HCT116 (cell line): Measurements from ENCODE around the gene F2RL3. TPM values are rescaled to one million over a fixed set of nuclear protein-coding genes. Genes with fewer than 3 reads are reported as not detected.

ENCODE experiments used
- ATAC-seq: fragments of 200-7000 bp; cut with Tn5 transposase; 2 replicates; pipeline ENCODE4 v1.9.1; 2020; ENCODE audit warnings: mild to moderate bottlenecking, moderate library complexity
- BruUV-seq: library from RNA; stranded (reverse); fragments of 400-500 nt; replicated peaks from 2 replicates; lab custom pipeline; 2021; lab: Mats Ljungman, UMichigan
- CTCF ChIA-PET: fragments of 300-600 bp; sonication (Branson Sonifier 250); formaldehyde crosslinking; loops from one replicate; lab custom pipeline; 2021; ENCODE audit warnings: antibody characterized with exemption; lab: Charles Lee
- POLR2A ChIA-PET: fragments of 300-600, 350-600 bp; sonication (Branson Sonifier 250); formaldehyde crosslinking; loops from one replicate; lab custom pipeline; 2021; ENCODE audit warnings: antibody characterized with exemption; lab: Charles Lee
- RAD21 ChIA-PET, 2 experiments: fragments of 300-600 bp; sonication (Branson Sonifier 250); formaldehyde crosslinking; loops; one replicate each; lab custom pipeline; 2023; ENCODE audit warnings: low total read pairs in 2 of 2; ENCODE audit not compliant: uncharacterized antibody in 2 of 2, unreplicated experiment in 2 of 2, low non-redundant PET in 1 of 2; lab: Charles Lee
- DNase-seq: peaks from one replicate; pipeline ENCODE4 v3.0.0-alpha.2; 2010; ENCODE audit warnings: low read depth, low spot score
- H2AFZ ChIP-seq: fragments of 200-600 bp; shearing (Covaris generic), sonication (generic); 2 replicates; pipeline ENCODE4 v1.6.1; 2017; ENCODE audit warnings: low read depth, mixed run types, mixed read lengths, antibody characterized with exemption, low read length; ENCODE audit not compliant: poor library complexity, severe bottlenecking
- H3K27ac ChIP-seq: 2 replicates; pipeline ENCODE4 v1.5.1; 2012; ENCODE audit warnings: low read depth, low read length
- H3K27me3 ChIP-seq: fragments of 200-600 bp; sonication (generic); 2 replicates; pipeline ENCODE4 v1.6.1; 2016; ENCODE audit warnings: mixed run types, low read length, mixed read lengths; ENCODE audit not compliant: insufficient read depth
- H3K36me3 ChIP-seq, 2 experiments: fragments of 200-500 bp in 1 of 2; fragments of 200-600 bp in 1 of 2; sonication (Bioruptor generic) in 1 of 2; sonication (generic) in 1 of 2; 2 replicates each; pipeline versions ENCODE4 v1.5.1 to v1.6.1; 2014 to 2016; ENCODE audit warnings: low read length in 2 of 2, inconsistent platforms in 1 of 2, mixed read lengths in 1 of 2, mixed run types in 1 of 2; ENCODE audit not compliant: insufficient read depth in 2 of 2, control insufficient read depth in 1 of 2
- H3K4me1 ChIP-seq, 2 experiments: fragments of 200-600 bp in 1 of 2; sonication (generic) in 1 of 2; 2 replicates each; pipeline versions ENCODE4 v1.5.1 to v1.6.1; 2012 to 2017; ENCODE audit warnings: low read length in 2 of 2, inconsistent platforms in 1 of 2, mild to moderate bottlenecking in 1 of 2, mixed read lengths in 1 of 2, mixed run types in 1 of 2, moderate library complexity in 1 of 2; ENCODE audit not compliant: insufficient read depth in 2 of 2, control insufficient read depth in 1 of 2
- H3K4me2 ChIP-seq: fragments of 200-600 bp; sonication (generic); 2 replicates; pipeline ENCODE4 v1.6.1; 2017; ENCODE audit warnings: mixed run types, low read length, mixed read lengths
- H3K4me3 ChIP-seq, 2 experiments: fragments of 200-600 bp in 1 of 2; sonication (generic) in 1 of 2; replicated peaks in 1 of 2; 2 replicates each; pipeline ENCODE4 v1.5.1; 2011 to 2016; ENCODE audit warnings: low read length in 2 of 2, control low read depth in 1 of 2, low read depth in 1 of 2, mild to moderate bottlenecking in 1 of 2, mixed read lengths in 1 of 2, mixed run types in 1 of 2
- H3K79me2 ChIP-seq: fragments of 200-600 bp; sonication (generic); 2 replicates; pipeline ENCODE4 v1.6.1; 2017; ENCODE audit warnings: mild to moderate bottlenecking, mixed run types, low read length, moderate library complexity, mixed read lengths; ENCODE audit not compliant: insufficient read depth
- H3K9ac ChIP-seq: fragments of 200-600 bp; sonication (generic); 2 replicates; pipeline ENCODE4 v1.6.1; 2016; ENCODE audit warnings: low read length, mixed read lengths
- H3K9me2 ChIP-seq: fragments of 200-600 bp; sonication (generic), shearing (Covaris generic); 2 replicates; pipeline ENCODE4 v1.6.1; 2017; ENCODE audit warnings: mixed run types, mild to moderate bottlenecking, moderate library complexity; ENCODE audit not compliant: insufficient read depth
- H3K9me3 ChIP-seq, 2 experiments: fragments of 200-500 bp in 1 of 2; fragments of 200-600 bp in 1 of 2; sonication (Bioruptor generic) in 1 of 2; sonication (generic) in 1 of 2; 2 replicates each; pipeline ENCODE4 v1.6.1; 2014 to 2017; ENCODE audit warnings: low read length in 2 of 2, mixed read lengths in 2 of 2, inconsistent platforms in 1 of 2, low read depth in 1 of 2, mild to moderate bottlenecking in 1 of 2, mixed run types in 1 of 2, moderate library complexity in 1 of 2; ENCODE audit not compliant: control insufficient read depth in 1 of 2, insufficient read depth in 1 of 2
- H4K20me1 ChIP-seq: fragments of 200-600 bp; sonication (generic), shearing (Covaris generic); 2 replicates; pipeline ENCODE4 v1.6.1; 2017; ENCODE audit warnings: mixed run types, mild to moderate bottlenecking, moderate library complexity; ENCODE audit not compliant: insufficient read depth
- CBX3 ChIP-seq: IDR thresholded peaks from 2 replicates; pipeline ENCODE4 v1.6.1; 2012; ENCODE audit warnings: low read depth
- CEBPB ChIP-seq: IDR thresholded peaks from 2 replicates; pipeline ENCODE4 v1.6.1; 2012; ENCODE audit warnings: low read depth
- EGR1 ChIP-seq: IDR thresholded peaks from 2 replicates; pipeline ENCODE4 v1.6.1; 2012; ENCODE audit warnings: low read depth
- ELF1 ChIP-seq: IDR thresholded peaks from 2 replicates; pipeline ENCODE4 v1.6.1; 2012; ENCODE audit warnings: low read depth, borderline replicate concordance
- EZH2 ChIP-seq: fragments of 200-600 bp; sonication (generic); IDR thresholded peaks from 2 replicates; pipeline ENCODE4 v1.6.1; 2017; ENCODE audit warnings: antibody characterized with exemption, mixed run types
- EZH2phosphoT487 ChIP-seq: fragments of 200-600 bp; IDR thresholded peaks from 2 replicates; pipeline ENCODE4 v1.6.1; 2018; ENCODE audit warnings: antibody characterized with exemption, borderline replicate concordance
- MAX ChIP-seq: IDR thresholded peaks from 2 replicates; pipeline ENCODE4 v1.6.1; 2012
- POLR2A ChIP-seq: IDR thresholded peaks from 2 replicates; pipeline ENCODE4 v1.7.0; 2011; ENCODE audit warnings: borderline replicate concordance; ENCODE audit not compliant: insufficient read depth, insufficient read length; ENCODE audit errors: extremely low read depth
- POLR2AphosphoS5 ChIP-seq: IDR thresholded peaks from 2 replicates; pipeline ENCODE4 v1.6.1; 2011; ENCODE audit warnings: mild to moderate bottlenecking, low read depth, low read length, moderate library complexity
- RAD21 ChIP-seq: IDR thresholded peaks from 2 replicates; pipeline ENCODE4 v1.6.1; 2012; ENCODE audit warnings: low read depth, mild to moderate bottlenecking
- SIN3A ChIP-seq: IDR thresholded peaks from 2 replicates; pipeline ENCODE4 v1.6.1; 2012; ENCODE audit warnings: low read depth
- YY1 ChIP-seq: IDR thresholded peaks from 2 replicates; pipeline ENCODE4 v1.6.1; 2011; ENCODE audit warnings: low read length, low read depth, moderate library complexity, mild to moderate bottlenecking; ENCODE audit not compliant: insufficient replicate concordance; ENCODE audit errors: extremely low read depth
- ZFX ChIP-seq: fragments of 450-650 bp; IDR thresholded peaks from 2 replicates; pipeline ENCODE4 v1.6.1; 2017
- ZNF274 ChIP-seq: fragments of 200-500 bp; sonication (Bioruptor generic); IDR thresholded peaks from 2 replicates; pipeline ENCODE4 v1.6.1; 2014; ENCODE audit warnings: mild to moderate bottlenecking, low read depth, low read length, inconsistent platforms
- intact Hi-C: fragments of 100-400 bp; cut with micrococcal nuclease; formaldehyde crosslinking; loops from 2 replicates; pipeline ENCODE4 v1.10.0; 2022
- total RNA-seq: library from RNA; stranded (reverse); gene quantifications from one replicate; pipeline ENCODE4 v1.2.1, GENCODE V29; 2021; ENCODE audit not compliant: unreplicated experiment

F2RL3 gene
- total RNA-seq, 1 experiment from 2014 or later: 0.10 TPM

- Histone ChIP-seq H3K79me2 (no peaks in the 10 kb centered on the region), H3K9me3 (no peaks in the 10 kb centered on the region), H3K36me3 (peaks cover 17 to 27% of the 10 kb centered on the region in 2 experiments), H2AFZ (no peak overlapping the region), H3K4me1 (no peaks in the 10 kb centered on the region), H3K4me2 (no peak overlapping the region), H4K20me1 (no peaks in the 10 kb centered on the region), H3K9ac (no peak overlapping the region), H3K4me3 (no peak overlapping the region), H3K27me3 (no peaks in the 10 kb centered on the region), H3K27ac (no peak overlapping the region), H3K9me2 (no peaks in the 10 kb centered on the region)
- RAD21 ChIA-PET: no interaction called here
- POLR2A ChIA-PET: no interaction called here
- BruUV-seq: no TSS peak
- ATAC-seq (no peak), DNase-seq (no peak)
- CTCF ChIA-PET: no interaction called here
- intact Hi-C loops: no loop called here
- no peak for TF ChIP-seq RAD21
- no peak for TF ChIP-seq EZH2phosphoT487
- TF ChIP-seq ZNF274: no peak
- no peak for TF ChIP-seq MAX
- TF ChIP-seq ELF1: no peak
- no peak for TF ChIP-seq POLR2AphosphoS5
- no peak for TF ChIP-seq POLR2A
- TF ChIP-seq CEBPB: no peak
- TF ChIP-seq SIN3A: no peak
- TF ChIP-seq YY1: no peak
- no peak for TF ChIP-seq EGR1
- no peak for TF ChIP-seq EZH2
- TF ChIP-seq CBX3: no peak
- no peak for TF ChIP-seq ZFX
These were observed 32.7 kb upstream of the F2RL3 start for GRCh38 chr19:16856091-16856490.
